ENCODE measurements around the gene OPA1.
"Not testable (repeated sequence)": the region's sequence is repeated elsewhere in the genome, so short reads cannot be mapped to it uniquely, and the experiment has no call there.

OPA1 gene

GRCh38 chr3:193598202-193598601 lies 5.2 kb downstream of the OPA1 start:
- no peak overlapping the region for H3K4me3 ChIP-seq (ENCODE audit: low read depth, low read length)
- no peak for TF ChIP-seq CTCF (IDR thresholded peaks at IDR 0.05; ENCODE audit: borderline replicate concordance, insufficient read depth, low read depth, low read length)

GRCh38 chr3:193599393-193599792 lies 6.4 kb downstream of the OPA1 start:
- H3K4me3 ChIP-seq (ENCODE audit: low read depth, low read length) = no peak overlapping the region
- TF ChIP-seq CTCF (IDR thresholded peaks at IDR 0.05; ENCODE audit: borderline replicate concordance, insufficient read depth, low read depth, low read length) = no peak

DNA sequence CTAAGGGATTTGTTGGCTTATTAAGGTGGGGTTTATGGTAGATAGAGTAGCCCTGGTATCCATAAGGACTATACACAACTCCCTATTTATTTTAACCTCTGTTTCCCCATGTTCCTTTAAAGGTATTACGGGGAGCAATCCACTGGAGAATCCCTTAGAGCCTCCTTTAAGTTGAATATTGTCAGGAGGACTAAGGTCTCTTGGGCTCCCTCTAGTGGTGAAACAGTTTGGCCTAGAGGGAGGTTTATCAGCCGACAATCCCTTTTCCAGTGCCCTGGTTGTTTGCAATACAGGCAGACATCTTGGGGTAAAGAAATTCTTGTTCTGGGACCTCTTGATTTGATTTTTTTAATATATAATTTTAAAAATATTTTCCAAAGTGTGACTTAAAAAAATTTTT lies 12.9 kb downstream of the OPA1 start:
- peak; percentile 71 for TF ChIP-seq CTCF (IDR thresholded peaks at IDR 0.05; ENCODE audit: borderline replicate concordance, insufficient read depth, low read depth, low read length)
- no peak overlapping the region for H3K4me3 ChIP-seq (ENCODE audit: low read depth, low read length)

- H3K4me3 ChIP-seq (ENCODE audit: low read depth, low read length) = not testable (repeated sequence)
Measured at GRCh38 chr3:193606892-193607291, 13.9 kb downstream of the OPA1 start.

DNA sequence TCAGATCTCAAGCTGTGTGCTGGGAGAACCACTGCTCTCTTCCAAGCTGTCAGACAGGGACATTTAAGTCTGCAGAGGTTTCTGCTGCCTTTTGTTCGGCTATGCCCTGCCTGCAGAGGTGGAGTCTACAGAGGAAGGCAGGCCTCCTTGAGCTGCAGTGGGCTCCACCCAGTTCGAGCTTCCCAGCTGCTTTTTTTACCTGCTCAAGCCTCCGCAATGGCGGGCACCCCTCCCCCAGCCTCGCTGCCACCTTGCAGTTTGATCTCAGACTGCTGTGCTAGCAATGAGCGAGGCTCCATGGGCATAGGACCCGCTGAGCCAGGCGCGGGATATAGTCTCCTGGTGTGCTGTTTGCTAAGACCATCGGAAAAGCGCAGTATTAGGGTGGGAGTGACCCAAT lies 17.5 kb downstream of the OPA1 start:
- not testable (repeated sequence) for H3K4me3 ChIP-seq (ENCODE audit: low read depth, low read length)

DNA sequence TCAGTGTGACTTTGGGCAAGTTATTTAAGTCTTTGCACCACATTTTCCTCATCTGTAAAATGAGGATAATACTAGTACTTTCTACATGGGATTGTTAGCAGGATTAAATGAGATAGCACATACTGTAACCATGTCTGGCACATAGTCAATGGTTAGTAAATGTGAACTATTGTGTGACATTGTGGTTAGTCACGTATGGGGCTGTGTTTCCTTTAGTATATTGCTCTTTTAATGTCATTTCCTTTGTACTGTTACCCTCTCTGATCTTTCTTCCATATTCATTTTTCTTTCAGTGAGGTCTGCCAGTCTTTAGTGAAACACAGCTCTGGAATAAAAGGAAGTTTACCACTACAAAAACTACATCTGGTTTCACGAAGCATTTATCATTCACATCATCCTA lies 21.4 kb downstream of the OPA1 start:
- TF ChIP-seq CTCF (IDR thresholded peaks at IDR 0.05; ENCODE audit: borderline replicate concordance, insufficient read depth, low read depth, low read length) = no peak
- no peak overlapping the region for H3K4me3 ChIP-seq (ENCODE audit: low read depth, low read length)

DNA sequence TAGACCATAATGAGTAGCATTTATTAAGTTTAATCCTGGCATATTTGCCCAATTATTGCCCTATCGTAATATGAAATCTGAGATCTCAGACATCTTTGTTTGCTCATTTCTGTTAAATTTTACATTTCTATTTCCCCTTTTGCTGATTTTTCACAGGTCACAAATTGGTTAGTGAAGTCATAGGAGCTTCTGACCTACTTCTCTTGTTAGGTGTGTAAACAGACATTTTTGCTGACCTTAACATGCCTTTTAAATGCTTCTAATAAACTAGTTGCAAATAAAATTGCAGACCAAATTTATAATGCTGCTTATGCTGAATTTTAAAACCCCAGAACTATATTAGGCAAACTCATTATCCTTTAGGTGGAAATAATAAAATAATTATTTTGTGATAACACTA lies 24.6 kb downstream of the OPA1 start:
- TF ChIP-seq CTCF (IDR thresholded peaks at IDR 0.05; ENCODE audit: borderline replicate concordance, insufficient read depth, low read depth, low read length) = no peak

DNA sequence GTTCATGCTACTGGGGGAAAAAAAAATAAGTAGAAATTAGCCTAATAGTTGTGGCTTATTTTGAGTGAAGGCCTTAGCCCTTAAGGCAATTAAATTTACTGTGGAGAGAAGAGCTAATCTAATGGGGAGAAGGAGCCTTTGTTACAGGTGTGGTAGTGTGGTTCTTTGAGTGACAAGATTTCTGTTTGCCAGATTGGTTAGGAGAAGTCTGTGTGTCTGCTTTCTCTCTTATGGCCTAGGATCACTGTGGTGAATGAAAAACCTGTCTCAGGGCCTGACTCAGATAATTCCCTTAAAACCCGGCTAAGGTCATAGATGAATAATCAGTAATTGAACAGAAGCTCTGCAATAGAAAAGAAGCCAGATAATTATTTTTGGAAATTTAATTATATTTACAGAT lies 27.0 kb downstream of the OPA1 start:
- H3K4me3 ChIP-seq (ENCODE audit: low read depth, low read length) = no peak overlapping the region
- no peak for TF ChIP-seq CTCF (IDR thresholded peaks at IDR 0.05; ENCODE audit: borderline replicate concordance, insufficient read depth, low read depth, low read length)

More for the DNA sequence above, 24.6 kb downstream of the OPA1 start:
- H3K4me3 ChIP-seq (ENCODE audit: low read depth, low read length) = no peak overlapping the region

All from GM12875 (cell line).